Mesenteric fat pad (tissue), 1 donor: ENCODE results near the gene PTGR3. TPM values are rescaled to one million over a fixed set of nuclear protein-coding genes. Genes with fewer than 3 reads are reported as not detected.

Experiments used
- DNase-seq: peaks from one replicate; pipeline ENCODE4 v3.0.0-alpha.2; 2020; ENCODE audit warnings: low spot score
- total RNA-seq: library from RNA; stranded (reverse); fragmentation: NEBNext Ultra II Directional; extraction: Animal tissue kit (Norgen Biotek cat#: 25700); gene quantifications from one replicate; pipeline ENCODE4 v1.2.1, GENCODE V29; 2021
- donor health status: DM: yes; HTN: yes; CAD: no.

Gene PTGR3
- total RNA-seq, 1 donor from 2014 or later: 25.5 TPM

- DNase-seq: no peak
Measured at GRCh38 chr18:75170916-75171315, 38.0 kb downstream of the PTGR3 start.

- DNase-seq: no peak
Measured at GRCh38 chr18:75170022-75170789, 38.7 kb downstream of the PTGR3 start.

- DNase-seq: no peak
Measured at GRCh38 chr18:75169411-75169810, 39.5 kb downstream of the PTGR3 start.

DNA sequence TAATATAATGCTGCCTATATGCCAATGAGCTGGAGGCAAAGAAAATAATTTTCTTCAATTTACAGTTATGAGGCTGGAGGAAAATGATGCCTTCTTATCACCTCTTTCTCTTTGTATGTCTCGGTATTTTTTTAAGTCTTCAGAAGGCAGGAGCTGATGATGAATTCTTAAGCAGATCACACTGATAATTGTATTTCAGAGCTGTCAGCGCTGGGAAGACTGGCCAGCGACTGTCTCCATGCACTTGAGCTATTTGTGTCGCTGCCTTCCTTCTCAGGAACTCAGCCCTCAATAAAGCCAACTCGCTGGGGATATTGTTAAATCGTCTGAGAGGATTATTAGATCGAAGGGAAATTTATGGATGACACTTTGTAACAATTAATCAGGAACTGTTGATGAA, 40.3 kb downstream of the PTGR3 start:
- DNase-seq: no peak

GRCh38 chr18:75167759-75168618, 41.0 kb downstream of the PTGR3 start:
- no peak for DNase-seq

GRCh38 chr18:75167137-75167536, 41.8 kb downstream of the PTGR3 start:
- DNase-seq: no peak

DNA sequence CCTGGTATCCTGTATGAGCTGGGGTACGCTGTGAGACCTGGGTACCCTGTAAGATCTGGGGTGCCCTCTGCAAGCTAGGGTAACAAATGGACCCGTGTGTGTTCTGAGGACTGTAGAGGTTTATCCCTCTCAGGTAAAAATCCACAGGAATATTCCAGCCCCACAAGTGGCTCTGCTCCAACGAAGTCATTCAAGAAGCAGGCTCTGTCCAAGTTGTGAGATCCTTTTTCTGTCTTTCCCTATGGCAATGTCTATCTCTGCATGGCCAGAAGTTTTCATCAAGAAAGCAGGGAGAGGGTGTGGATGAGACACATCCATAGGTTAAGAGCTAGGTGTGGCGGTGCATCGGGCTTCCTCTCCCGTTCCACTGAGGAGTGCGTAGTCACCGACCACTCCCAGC, 43.0 kb downstream of the PTGR3 start:
- DNase-seq: no peak

DNA sequence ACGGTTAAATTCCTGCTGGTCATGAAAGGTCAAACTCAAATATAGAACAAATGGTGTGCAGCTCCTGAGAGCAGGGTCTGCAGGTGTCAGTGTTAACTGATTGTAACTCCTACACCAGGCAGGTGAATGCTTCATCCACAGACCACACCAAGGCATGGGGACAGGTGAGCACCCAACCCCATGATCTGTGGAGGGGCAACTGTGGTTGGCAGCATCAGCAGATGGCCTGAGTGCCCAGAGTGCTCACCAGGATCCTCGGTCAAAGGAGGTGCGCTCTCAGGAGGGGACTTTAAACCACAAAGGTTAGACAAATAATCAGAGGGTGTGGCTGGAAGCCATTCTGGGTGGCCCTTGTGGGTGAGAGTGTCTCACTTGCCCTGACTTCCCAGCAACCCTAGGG, 44.5 kb downstream of the PTGR3 start:
- DNase-seq: no peak

- no peak for DNase-seq
Measured at GRCh38 chr18:75163736-75164135, 45.2 kb downstream of the PTGR3 start.

- no peak for DNase-seq
Measured at GRCh38 chr18:75162978-75163377, 46.0 kb downstream of the PTGR3 start.

DNA sequence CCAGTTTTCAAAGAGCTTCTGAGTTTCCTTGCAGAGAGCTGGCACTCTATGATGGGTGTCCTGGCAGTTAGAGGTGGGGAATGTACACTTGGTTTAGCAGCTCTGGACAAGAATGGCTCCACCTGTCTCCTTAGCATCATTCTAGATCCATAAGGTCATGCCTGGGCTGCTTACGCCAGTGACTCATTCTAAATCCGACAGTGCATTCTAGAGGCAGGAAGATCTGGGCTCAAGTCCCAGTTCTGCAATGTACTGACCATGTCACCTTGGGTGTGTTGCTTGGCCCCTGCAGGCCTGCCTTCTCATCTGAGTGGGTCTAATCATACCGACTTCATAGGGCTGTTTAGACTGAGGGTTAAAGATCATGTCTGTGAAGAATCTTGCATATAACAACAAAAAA, 46.5 kb downstream of the PTGR3 start:
- no peak for DNase-seq

GRCh38 chr18:75161256-75162028, 47.5 kb downstream of the PTGR3 start:
- DNase-seq: no peak

DNA sequence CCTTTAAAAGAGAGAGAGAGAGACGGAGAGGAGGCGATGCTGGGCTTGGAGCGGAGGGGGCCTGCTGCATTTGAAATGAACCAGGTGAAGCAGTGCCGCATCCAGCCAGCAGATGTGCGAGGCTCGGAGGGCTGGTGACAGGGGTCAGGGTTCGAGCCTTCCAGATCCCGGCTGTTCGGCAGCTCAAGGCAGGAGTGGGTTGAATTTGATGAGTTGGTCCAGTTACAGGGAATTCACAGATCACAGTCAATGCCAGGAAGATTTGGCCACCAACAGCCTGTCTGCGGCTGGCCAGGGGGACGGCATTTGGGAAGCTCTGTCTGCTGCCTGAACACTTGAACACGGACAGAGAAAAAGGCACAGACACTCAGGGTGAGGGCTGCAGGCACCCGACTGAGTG, 48.6 kb downstream of the PTGR3 start:
- no peak for DNase-seq

- DNase-seq: no peak
Measured at GRCh38 chr18:75159646-75160356, 49.1 kb downstream of the PTGR3 start.

DNA sequence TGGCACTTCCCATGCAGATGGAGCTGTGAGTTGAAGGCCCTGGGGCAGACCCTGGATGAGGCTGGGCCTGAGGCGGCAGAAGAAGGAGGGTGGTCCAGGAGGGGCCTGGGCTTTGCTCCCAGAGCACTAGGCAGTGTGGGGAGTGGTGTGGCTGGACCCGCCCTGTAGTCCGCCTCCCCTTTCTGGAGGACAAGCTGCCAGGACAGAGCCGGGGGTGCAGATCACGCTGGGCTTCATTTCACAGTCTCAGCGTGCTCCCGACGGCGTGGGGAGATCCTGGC, 49.8 kb downstream of the PTGR3 start:
- DNase-seq: no peak

Other genes starting within 250 kb of the PTGR3 start
- 20.9 TPM for gene TSHZ1, start 1.7 kb upstream of the PTGR3 start, total RNA-seq
- gene SMIM21, start 218.6 kb upstream of the PTGR3 start, total RNA-seq: not detected